Progenitor cell of endocrine pancreas (in vitro differentiated cells): ENCODE measurements around the gene CHST15. TPM values are rescaled to one million over a fixed set of nuclear protein-coding genes. Genes with fewer than 3 reads are reported as not detected.

Source experiments
- DNase-seq: peaks from one replicate; pipeline ENCODE4 v3.0.0; 2021; ENCODE audit warnings: low spot score; ENCODE audit not compliant: unreplicated experiment
- H3K27ac Mint-ChIP-seq: 2 replicates; pipeline ENCODE4 v1.8.0; 2021; ENCODE audit warnings: mild to moderate bottlenecking, moderate library complexity, mixed read lengths
- H3K27me3 Mint-ChIP-seq: 2 replicates; pipeline ENCODE4 v1.8.0; 2021; ENCODE audit warnings: mixed read lengths
- H3K36me3 Mint-ChIP-seq: 2 replicates; pipeline ENCODE4 v1.8.0; 2022; ENCODE audit warnings: mixed read lengths; ENCODE audit not compliant: insufficient read depth
- H3K4me1 Mint-ChIP-seq: 2 replicates; pipeline ENCODE4 v1.8.0; 2021; ENCODE audit warnings: low read depth, mixed read lengths
- H3K4me3 Mint-ChIP-seq: 2 replicates; pipeline ENCODE4 v1.8.0; 2021; ENCODE audit warnings: low read depth, mild to moderate bottlenecking, moderate library complexity, mixed read lengths
- H3K9me3 Mint-ChIP-seq: 2 replicates; pipeline ENCODE4 v1.8.0; 2021; ENCODE audit warnings: low read depth, mixed read lengths
- CTCF ChIP-seq: fragments of 200-600 bp; sonication (generic); IDR thresholded peaks from one replicate; pipeline ENCODE4 v1.5.0; 2021; ENCODE audit warnings: antibody characterized with exemption, mild to moderate bottlenecking; ENCODE audit not compliant: unreplicated experiment
- total RNA-seq: library from RNA; stranded (reverse); gene quantifications from 2 replicates; pipeline ENCODE4 v1.2.1, GENCODE V29; 2021

The CHST15 gene
- total RNA-seq, 1 donor from 2014 or later = 7.9 TPM

- H3K27me3 Mint-ChIP-seq = peaks cover 47% of the 10 kb centered on the region
These were observed 5.4 kb downstream of the CHST15 start for GRCh38 chr10:124087672-124088634.

GRCh38 chr10:124086787-124087671, 6.4 kb downstream of the CHST15 start:
- Mint-ChIP-seq H3K9me3 (no peaks in the 10 kb centered on the region), H3K36me3 (no peaks in the 10 kb centered on the region), H3K27me3 (peaks cover 46% of the 10 kb centered on the region), H3K4me1 (peaks cover 11% of the 10 kb centered on the region), H3K4me3 (no peak overlapping the region), H3K27ac (no peak overlapping the region)
- DNase-seq = no peak
- no peak for TF ChIP-seq CTCF

More at GRCh38 chr10:124087672-124088634, 5.4 kb downstream of the CHST15 start:
- Mint-ChIP-seq H3K27ac (no peak overlapping the region), H3K4me3 (no peak overlapping the region), H3K9me3 (no peaks in the 10 kb centered on the region), H3K4me1 (peaks cover 11% of the 10 kb centered on the region), H3K36me3 (no peaks in the 10 kb centered on the region)
- no peak for DNase-seq
- no peak for TF ChIP-seq CTCF

GRCh38 chr10:124086097-124086710, 7.2 kb downstream of the CHST15 start:
- Mint-ChIP-seq H3K4me3 (no peak overlapping the region), H3K4me1 (peaks cover 10% of the 10 kb centered on the region), H3K9me3 (no peaks in the 10 kb centered on the region), H3K27me3 (peaks cover 40% of the 10 kb centered on the region), H3K36me3 (no peaks in the 10 kb centered on the region), H3K27ac (no peak overlapping the region)
- no peak for DNase-seq
- no peak for TF ChIP-seq CTCF

DNA sequence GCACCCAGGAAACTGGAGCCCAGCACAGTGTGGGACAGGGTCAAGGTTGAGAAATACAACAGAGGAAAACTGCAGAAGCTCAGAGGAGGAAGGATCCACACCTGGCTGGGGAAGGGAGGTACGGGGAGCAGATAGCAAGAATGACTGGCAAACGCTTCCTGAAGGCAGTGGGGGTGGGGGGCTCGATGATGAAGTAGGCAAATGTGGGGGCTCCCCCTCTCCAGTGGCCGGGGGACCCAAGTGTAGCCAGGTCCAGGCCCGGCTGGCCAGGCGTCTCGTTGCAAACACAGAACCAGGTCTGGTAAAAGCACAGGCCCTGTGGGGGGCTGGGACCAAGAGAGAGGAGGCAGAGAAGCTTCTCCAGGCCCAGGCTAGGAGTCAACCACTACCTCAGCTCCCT, 7.7 kb downstream of the CHST15 start:
- no peak overlapping the region for H3K4me3 Mint-ChIP-seq
- peaks cover 10% of the 10 kb centered on the region for H3K4me1 Mint-ChIP-seq
- no peak overlapping the region for H3K27ac Mint-ChIP-seq
- no peak for DNase-seq
- H3K36me3 Mint-ChIP-seq = no peaks in the 10 kb centered on the region
- no peaks in the 10 kb centered on the region for H3K9me3 Mint-ChIP-seq
- TF ChIP-seq CTCF = no peak
- peaks cover 35% of the 10 kb centered on the region for H3K27me3 Mint-ChIP-seq

DNA sequence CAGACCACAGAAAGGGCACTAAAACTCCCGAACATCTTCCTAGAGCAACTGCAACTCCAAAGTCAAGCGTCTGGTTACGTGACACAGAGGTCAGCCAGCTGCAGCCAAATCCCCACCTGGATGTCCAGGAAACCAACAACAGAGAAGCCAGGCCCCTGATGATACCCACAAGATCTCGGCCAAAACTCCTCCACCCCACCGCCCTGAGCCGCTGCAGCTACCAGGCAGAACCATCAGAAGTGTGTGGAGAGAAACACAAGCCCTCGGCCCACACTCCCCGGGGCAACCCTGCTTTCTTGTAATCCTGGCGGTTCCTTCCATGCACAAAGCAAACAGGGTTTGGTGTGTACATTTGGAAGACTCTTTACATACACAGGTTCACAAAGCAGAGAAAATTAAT, 8.7 kb downstream of the CHST15 start:
- Mint-ChIP-seq H3K36me3 (no peaks in the 10 kb centered on the region), H3K9me3 (no peaks in the 10 kb centered on the region), H3K27me3 (peaks cover 30% of the 10 kb centered on the region), H3K4me3 (no peak overlapping the region), H3K27ac (no peak overlapping the region), H3K4me1 (peaks cover 10% of the 10 kb centered on the region)
- TF ChIP-seq CTCF = no peak
- DNase-seq = no peak
